Tibial artery (tissue), 4 donors: Measurements from ENCODE around the gene CAMKK2.
"Not testable (repeated sequence)": the region's sequence is repeated elsewhere in the genome, so short reads cannot be mapped to it uniquely, and the experiment has no call there.

ENCODE experiments used
- DNase-seq, 2 donors: peaks; one replicate each; pipeline ENCODE4 v3.0.0-alpha.2; 2019
- H3K27ac ChIP-seq, 2 donors: fragments of 200-600 bp; sonication (generic) in 1 of 2; 1 replicate in 1 of 2; 2 replicates in 1 of 2; pipeline ENCODE4 v1.5.1; 2018 to 2019; ENCODE audit warnings: mild to moderate bottlenecking in 1 of 2
- H3K27me3 ChIP-seq, 2 donors: fragments of 200-600 bp; sonication (generic) in 1 of 2; one replicate each; pipeline versions ENCODE4 v1.5.1 to v1.6.0; 2016 to 2019
- H3K36me3 ChIP-seq, 3 donors: fragments of 200-600 bp; sonication (generic) in 2 of 3; one replicate each; pipeline ENCODE4 v1.5.1; 2016 to 2019; ENCODE audit warnings: mild to moderate bottlenecking in 2 of 3
- H3K4me1 ChIP-seq, 4 donors: fragments of 200-600 bp; sonication (generic) in 2 of 4; 1 replicate in 3 of 4; 2 replicates in 1 of 4; pipeline ENCODE4 v1.5.1; 2016 to 2019
- H3K4me3 ChIP-seq, 2 donors: fragments of 200-600 bp; sonication (generic) in 1 of 2; 1 replicate in 1 of 2; 2 replicates in 1 of 2; pipeline ENCODE4 v1.5.1; 2018 to 2019; ENCODE audit warnings: mild to moderate bottlenecking in 2 of 2
- H3K9me3 ChIP-seq, 3 donors: fragments of 200-600 bp; sonication (generic) in 1 of 3; one replicate each; pipeline ENCODE4 v1.5.1; 2016 to 2019
- intact Hi-C: fragments of 100-400 bp; cut with DNase I; formaldehyde crosslinking; loops from one replicate; pipeline ENCODE4 v1.15.0; 2023; ENCODE audit warnings: low total_unique reads
- TF ChIP-seq, protein P1 (sequence below), 2 experiments: fragments of 200-600 bp in 1 of 2; fragments of 450-650 bp in 1 of 2; IDR thresholded peaks; one replicate each; pipeline ENCODE4 v1.5.1; 2017 to 2019; ENCODE audit warnings: antibody characterized with exemption in 2 of 2, mild to moderate bottlenecking in 1 of 2, moderate library complexity in 1 of 2

Gene CAMKK2

DNA sequence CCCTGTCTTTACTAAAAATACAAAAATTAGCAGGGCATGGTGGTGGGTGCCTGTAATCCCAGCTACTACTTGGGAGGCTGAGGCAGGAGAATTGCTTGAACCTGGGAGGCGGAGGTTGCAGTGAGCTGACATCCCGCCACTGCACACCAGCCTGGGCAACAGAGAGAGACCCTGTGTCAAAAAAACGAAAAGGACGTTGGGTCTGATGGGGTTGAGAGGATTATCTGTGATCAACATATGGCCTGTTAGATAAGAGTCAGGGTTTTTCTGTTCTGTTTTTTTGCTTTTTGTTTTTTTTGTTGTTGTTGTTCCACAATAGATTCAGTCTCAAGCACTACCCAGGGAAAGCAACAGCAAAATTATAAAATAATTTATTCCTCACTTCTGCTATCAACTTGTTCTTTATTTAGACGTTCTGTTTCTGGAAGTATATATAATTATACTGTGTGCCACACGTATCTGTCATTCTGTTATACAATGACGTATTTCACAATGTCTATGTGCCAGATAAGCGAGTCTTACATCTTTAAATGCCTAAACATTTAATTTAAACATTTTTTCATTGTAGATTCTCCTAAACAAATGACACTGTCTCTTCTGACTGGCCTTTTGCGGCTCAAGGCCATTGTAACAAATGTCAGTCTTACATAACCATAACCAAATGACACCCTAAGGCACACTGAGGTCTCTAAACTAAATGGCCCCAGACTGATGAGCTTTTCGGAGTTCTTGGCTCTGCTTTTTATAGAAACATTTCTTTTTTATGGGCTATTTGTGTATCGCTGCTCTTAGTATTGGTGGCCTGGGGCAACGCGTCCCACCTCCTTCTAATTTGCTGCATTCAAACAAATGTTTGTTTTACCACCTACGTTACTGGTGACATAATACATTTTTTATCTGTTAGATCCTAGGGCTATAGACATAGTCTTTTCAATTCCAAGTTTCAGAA, 93.8 kb downstream of the CAMKK2 start:
- no peak for DNase-seq
- H3K36me3 ChIP-seq: no peaks in the 10 kb centered on the region
- intact Hi-C loops: no loop called here
- no peak overlapping the region for H3K27ac ChIP-seq
- H3K4me1 ChIP-seq: no peaks in the 10 kb centered on the region
- no peaks in the 10 kb centered on the region for H3K27me3 ChIP-seq
- TF ChIP-seq, protein P1, sequence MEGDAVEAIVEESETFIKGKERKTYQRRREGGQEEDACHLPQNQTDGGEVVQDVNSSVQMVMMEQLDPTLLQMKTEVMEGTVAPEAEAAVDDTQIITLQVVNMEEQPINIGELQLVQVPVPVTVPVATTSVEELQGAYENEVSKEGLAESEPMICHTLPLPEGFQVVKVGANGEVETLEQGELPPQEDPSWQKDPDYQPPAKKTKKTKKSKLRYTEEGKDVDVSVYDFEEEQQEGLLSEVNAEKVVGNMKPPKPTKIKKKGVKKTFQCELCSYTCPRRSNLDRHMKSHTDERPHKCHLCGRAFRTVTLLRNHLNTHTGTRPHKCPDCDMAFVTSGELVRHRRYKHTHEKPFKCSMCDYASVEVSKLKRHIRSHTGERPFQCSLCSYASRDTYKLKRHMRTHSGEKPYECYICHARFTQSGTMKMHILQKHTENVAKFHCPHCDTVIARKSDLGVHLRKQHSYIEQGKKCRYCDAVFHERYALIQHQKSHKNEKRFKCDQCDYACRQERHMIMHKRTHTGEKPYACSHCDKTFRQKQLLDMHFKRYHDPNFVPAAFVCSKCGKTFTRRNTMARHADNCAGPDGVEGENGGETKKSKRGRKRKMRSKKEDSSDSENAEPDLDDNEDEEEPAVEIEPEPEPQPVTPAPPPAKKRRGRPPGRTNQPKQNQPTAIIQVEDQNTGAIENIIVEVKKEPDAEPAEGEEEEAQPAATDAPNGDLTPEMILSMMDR (IDR thresholded peaks at IDR 0.05): no peak
- H3K9me3 ChIP-seq: no peaks in the 10 kb centered on the region
- H3K4me3 ChIP-seq: no peak overlapping the region

DNA sequence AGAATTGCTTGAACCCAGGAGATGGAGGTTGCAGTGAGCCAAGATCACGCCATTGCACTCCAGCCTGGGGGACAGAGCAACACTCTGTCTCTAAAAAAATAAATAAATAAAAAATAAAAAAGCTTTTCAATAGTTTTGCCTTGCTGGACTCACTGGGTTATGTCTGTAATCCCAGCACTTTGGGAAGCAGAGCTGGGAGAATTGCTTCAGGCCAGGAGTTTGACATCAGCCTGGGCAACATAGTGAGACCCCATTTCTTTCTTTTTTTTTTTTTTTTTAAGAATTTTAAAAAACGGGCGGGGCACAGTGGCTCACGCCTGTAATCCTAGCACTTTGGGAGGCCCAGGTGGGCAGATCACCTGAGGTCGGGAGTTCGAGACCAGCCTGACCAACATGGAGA, 95.4 kb downstream of the CAMKK2 start:
- H3K4me3 ChIP-seq, intact Hi-C loops, H3K27ac ChIP-seq, H3K9me3 ChIP-seq, H3K4me1 ChIP-seq, H3K27me3 ChIP-seq, DNase-seq, H3K36me3 ChIP-seq: not testable (repeated sequence)

DNA sequence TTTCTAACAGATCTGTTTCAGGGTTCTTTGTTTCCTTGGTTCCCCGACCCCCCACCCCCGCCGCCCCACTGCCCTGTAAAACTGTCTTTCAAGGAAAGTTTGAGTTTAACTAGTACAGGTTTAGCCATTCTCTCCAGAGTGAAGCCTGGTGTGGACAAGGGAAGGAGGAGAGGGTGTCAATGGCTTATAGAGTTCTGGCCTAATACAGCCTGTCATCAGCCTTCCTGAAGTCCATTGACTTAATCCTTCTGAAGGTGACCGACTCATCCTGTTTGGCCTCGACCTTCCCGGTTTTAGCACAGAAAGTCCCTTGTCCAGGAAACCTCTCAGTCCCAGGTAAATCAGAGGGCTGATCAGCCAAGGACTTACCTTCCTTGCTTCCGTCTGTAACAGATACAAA, 97.6 kb downstream of the CAMKK2 start:
- DNase-seq: no peak
- no peaks in the 10 kb centered on the region for H3K4me1 ChIP-seq
- H3K36me3 ChIP-seq: no peaks in the 10 kb centered on the region
- TF ChIP-seq, protein P1 (IDR thresholded peaks at IDR 0.05): no peak
- H3K9me3 ChIP-seq: no peaks in the 10 kb centered on the region
- H3K27me3 ChIP-seq: no peaks in the 10 kb centered on the region
- no peak overlapping the region for H3K27ac ChIP-seq
- H3K4me3 ChIP-seq: no peak overlapping the region
- intact Hi-C loops: no loop called here

DNA sequence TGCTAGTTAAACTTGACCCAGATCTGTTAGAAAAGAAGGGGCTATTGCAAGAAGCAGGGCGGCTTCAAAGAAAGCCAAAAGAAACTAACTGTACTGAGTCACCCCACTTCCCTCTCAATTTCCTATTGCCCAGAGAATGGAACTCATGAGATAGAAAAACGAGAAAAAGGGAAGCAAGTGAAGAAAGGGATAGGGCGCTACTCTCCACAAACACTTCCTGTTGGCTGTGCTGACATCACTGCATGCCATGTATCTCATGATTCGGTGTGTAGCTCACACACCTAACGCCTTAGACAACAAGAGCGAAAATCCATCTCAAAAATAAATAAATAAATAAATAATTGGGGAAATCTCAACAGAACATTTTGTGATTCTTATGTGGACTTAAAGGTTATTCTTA, 99.6 kb downstream of the CAMKK2 start:
- H3K27ac ChIP-seq: no peak overlapping the region
- TF ChIP-seq, protein P1 (IDR thresholded peaks at IDR 0.05): no peak
- H3K4me3 ChIP-seq: no peak overlapping the region
- no peaks in the 10 kb centered on the region for H3K4me1 ChIP-seq
- H3K27me3 ChIP-seq: no peaks in the 10 kb centered on the region
- no peaks in the 10 kb centered on the region for H3K36me3 ChIP-seq
- intact Hi-C loops: no loop called here
- H3K9me3 ChIP-seq: no peaks in the 10 kb centered on the region
- DNase-seq: no peak

DNA sequence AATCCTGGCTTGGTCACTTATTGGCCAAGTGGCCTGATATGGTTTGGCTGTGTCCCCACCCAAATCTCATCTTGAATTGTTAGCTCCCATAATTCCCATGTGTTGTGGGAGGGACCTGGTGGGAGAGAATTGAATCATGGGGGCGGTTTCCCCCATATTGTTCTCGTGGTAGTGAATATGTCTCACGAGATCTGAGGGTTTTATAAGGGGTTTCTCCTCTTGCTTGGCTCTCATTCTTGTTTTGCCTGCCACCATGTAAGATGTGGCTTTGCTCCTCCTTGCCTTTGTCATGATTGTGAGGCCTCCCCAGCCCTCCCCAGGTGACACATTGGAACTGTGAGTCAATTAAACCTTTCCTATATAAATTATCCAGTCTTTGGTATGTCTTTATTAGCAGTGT, 105.4 kb downstream of the CAMKK2 start:
- no peak for DNase-seq
- Histone ChIP-seq H3K36me3 (no peaks in the 10 kb centered on the region), H3K4me3 (no peak overlapping the region), H3K27me3 (no peaks in the 10 kb centered on the region), H3K4me1 (peaks cover 0 to 14% (median 2%) of the 10 kb centered on the region in 4 donors), H3K27ac (peak overlapping the region; percentile 23 to 32), H3K9me3 (no peaks in the 10 kb centered on the region)
- intact Hi-C loops: no loop called here
- TF ChIP-seq, protein P1 (IDR thresholded peaks at IDR 0.05): no peak

DNA sequence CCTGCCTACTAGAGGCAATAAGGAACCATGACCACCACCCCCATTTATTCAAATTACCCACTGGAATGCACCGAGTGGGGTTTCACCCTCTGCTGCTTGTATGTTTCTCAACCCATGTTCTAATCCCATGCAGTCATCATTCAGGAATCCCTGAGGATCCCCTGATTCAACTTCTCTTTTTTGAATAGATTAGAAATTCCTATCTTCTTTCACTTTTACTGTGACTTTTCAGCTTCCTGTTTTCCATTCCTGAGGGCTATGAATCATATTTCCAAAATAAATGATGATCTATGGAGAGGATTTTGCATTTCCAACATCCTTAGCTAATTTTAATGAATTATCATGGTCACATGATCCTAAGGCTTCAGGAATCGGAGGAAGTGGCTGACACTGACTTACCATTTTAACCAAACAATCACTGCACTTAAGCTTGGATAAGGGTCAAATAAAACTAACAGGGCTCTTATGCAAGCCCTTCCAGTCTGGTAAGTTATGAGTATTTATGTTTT, 105.9 kb downstream of the CAMKK2 start:
- H3K36me3 ChIP-seq: no peaks in the 10 kb centered on the region
- peaks cover 0 to 14% (median 2%) of the 10 kb centered on the region in 4 donors for H3K4me1 ChIP-seq
- H3K9me3 ChIP-seq: no peaks in the 10 kb centered on the region
- H3K27ac ChIP-seq: peak overlapping the region; percentile 23 to 32
- intact Hi-C loops: no loop called here
- no peak overlapping the region for H3K4me3 ChIP-seq
- no peaks in the 10 kb centered on the region for H3K27me3 ChIP-seq
- TF ChIP-seq, protein P1 (IDR thresholded peaks at IDR 0.05): no peak
- DNase-seq: no peak
